GM18907 (cell line): ENCODE measurements around the gene CNGA3.
A peak's percentile ranks its signal among the peaks of the same experiment; 100 is the strongest.

Experiments
- ATAC-seq: cut with Tn5 transposase; IDR thresholded peaks from one replicate; pipeline ENCODE4 v1.9.1; 2021; ENCODE audit warnings: mild to moderate bottlenecking, moderate library complexity; ENCODE audit not compliant: unreplicated experiment

CNGA3 gene

GRCh38 chr2:98438190-98439133 lies 92.2 kb downstream of the CNGA3 start:
- peak; percentile 79 for ATAC-seq

- no peak for ATAC-seq
Measured at GRCh38 chr2:98441706-98442450, 95.6 kb downstream of the CNGA3 start.

GRCh38 chr2:98442488-98442887 lies 96.2 kb downstream of the CNGA3 start:
- no peak for ATAC-seq

- ATAC-seq, result peak; percentile 83
Measured at GRCh38 chr2:98444436-98445176, 98.3 kb downstream of the CNGA3 start, which contains the start of gene INPP4A. TSS of gene INPP4A (plus strand) at chr2:98444858. CDS start at chr2:98520049, 75,191 bp downstream.

- ATAC-seq, result peak; percentile 46
Measured at GRCh38 chr2:98445177-98445682, 99.0 kb downstream of the CNGA3 start.

- no peak for ATAC-seq
Measured at GRCh38 chr2:98445683-98446581, 99.7 kb downstream of the CNGA3 start.

- no peak for ATAC-seq
Measured at GRCh38 chr2:98446850-98447249, 100.6 kb downstream of the CNGA3 start.
